K562 (cell line): ENCODE results near the gene ZFYVE28. TPM values are rescaled to one million over a fixed set of nuclear protein-coding genes. Genes with fewer than 3 reads are reported as not detected.
A peak's percentile ranks its signal among the peaks of the same experiment; 100 is the strongest.

Source experiments
- ATF1 ChIP-seq, 2 experiments: fragments of 450-650 bp in 1 of 2; IDR thresholded peaks; 2 replicates each; pipeline ENCODE4 v1.6.1; 2016; ENCODE audit warnings: missing compliant biosample characterization in 1 of 2, missing genetic modification characterization in 1 of 2
- EGR1 ChIP-seq: fragments of 450-650 bp; conservative IDR thresholded peaks from 2 replicates; pipeline ENCODE4 v1.6.1; 2017; ENCODE audit warnings: mild to moderate bottlenecking
- ELF1 ChIP-seq: fragments of 200-800 bp; sonication (Bioruptor generic); IDR thresholded peaks from 2 replicates; pipeline ENCODE4 v1.6.1; 2016; ENCODE audit warnings: missing genetic modification characterization, missing compliant biosample characterization
- ESRRA ChIP-seq: fragments of 450-650 bp; IDR thresholded peaks from 2 replicates; pipeline ENCODE4 v1.6.1; 2014; ENCODE audit warnings: low read depth, mild to moderate bottlenecking, moderate library complexity, borderline replicate concordance
- FOXA1 ChIP-seq: fragments of 450-650 bp; IDR thresholded peaks from 2 replicates; pipeline ENCODE4 v1.6.1; 2016; ENCODE audit warnings: mild to moderate bottlenecking, borderline replicate concordance
- FOXP1 ChIP-seq: sonication (generic); formaldehyde crosslinking; IDR thresholded peaks from 2 replicates; pipeline ENCODE4 v1.8.0; 2022; ENCODE audit warnings: mild to moderate bottlenecking, missing genetic modification reagents
- HDAC1 ChIP-seq, 2 experiments: fragments of 450-650 bp; IDR thresholded peaks; 2 replicates each; pipeline ENCODE4 v1.6.1; 2016 to 2017; ENCODE audit warnings: inconsistent platforms in 1 of 2, mild to moderate bottlenecking in 1 of 2, moderate library complexity in 1 of 2
- HDAC2 ChIP-seq: fragments of 450-650 bp; IDR thresholded peaks from 2 replicates; pipeline ENCODE4 v1.6.1; 2016; ENCODE audit warnings: mild to moderate bottlenecking
- HMBOX1 ChIP-seq: sonication (generic); IDR thresholded peaks from 2 replicates; pipeline ENCODE4 v1.6.1; 2016
- MIER1 ChIP-seq: fragments of 450-650 bp; IDR thresholded peaks from 2 replicates; pipeline ENCODE4 v1.6.1; 2016; ENCODE audit warnings: antibody characterized with exemption, mild to moderate bottlenecking, low read depth
- PCBP1 ChIP-seq: fragments of 200-400 bp; formaldehyde crosslinking; IDR thresholded peaks from 2 replicates; pipeline ENCODE4 v1.6.1; 2018; ENCODE audit warnings: mild to moderate bottlenecking, low read depth, low read length; ENCODE audit not compliant: poor library complexity, severe bottlenecking
- SMARCA4 ChIP-seq: fragments of 450-650 bp; IDR thresholded peaks from 2 replicates; pipeline ENCODE4 v1.6.1; 2016
- SMARCB1 ChIP-seq: IDR thresholded peaks from 2 replicates; pipeline ENCODE4 v1.6.1; 2011; ENCODE audit warnings: improper control_type of control experiment, low read depth; ENCODE audit not compliant: insufficient read length
- SREBF1 ChIP-seq: fragments of 150-350 bp; IDR thresholded peaks from 2 replicates; pipeline ENCODE4 v1.6.1; 2014; ENCODE audit warnings: antibody characterized with exemption, low read depth, low read length, borderline replicate concordance
- STAT5A ChIP-seq: IDR thresholded peaks from 2 replicates; pipeline ENCODE4 v1.6.1; 2012; ENCODE audit warnings: low read length, inconsistent platforms, borderline replicate concordance
- ZEB2 ChIP-seq: fragments of 450-650 bp; IDR thresholded peaks from 2 replicates; pipeline ENCODE4 v1.6.1; 2016
- ZKSCAN8 ChIP-seq: fragments of 200-800 bp; sonication (Bioruptor generic); IDR thresholded peaks from 2 replicates; pipeline ENCODE4 v1.6.1; 2016; ENCODE audit warnings: missing genetic modification characterization, missing compliant biosample characterization
- ZNF408 ChIP-seq: fragments of 250-450 bp; sonication (Bioruptor Pico); IDR thresholded peaks from 2 replicates; pipeline ENCODE4 v1.4.0; 2020; ENCODE audit warnings: low read depth, mild to moderate bottlenecking, moderate library complexity
- ZNF436 ChIP-seq: fragments of 250-450, 450-650 bp; sonication (Bioruptor Pico); formaldehyde crosslinking; IDR thresholded peaks from 2 replicates; pipeline ENCODE4 v1.7.0; 2020; ENCODE audit warnings: mild to moderate bottlenecking
- ZNF764 ChIP-seq: fragments of 250-450 bp; sonication (Bioruptor Pico); IDR thresholded peaks from 2 replicates; pipeline ENCODE4 v1.4.0; 2020; ENCODE audit warnings: low read depth, mild to moderate bottlenecking, moderate library complexity
- ZSCAN29 ChIP-seq: fragments of 450-650 bp; IDR thresholded peaks from 2 replicates; pipeline ENCODE4 v1.6.1; 2017
- polyA plus RNA-seq, 8 experiments: library from polyadenylated mRNA; depleted of rRNA in 4 of 8; stranded (reverse) in 5 of 8; unstranded in 3 of 8; fragments of >200 nt; fragmentation: Nextera tagmentation in 2 of 8; fragmentation: Illumina TruSeq in 1 of 8; extraction: Ambion mirVana in 2 of 8; extraction: Trizol in 1 of 8; gene quantifications; 2 replicates each; pipeline versions ENCODE4 v1.2.1 to v1.2.3, GENCODE V29; 2011 to 2014; ENCODE audit warnings: inconsistent platforms in 1 of 8, missing spikeins in 1 of 8
- total RNA-seq, 7 experiments: library from RNA; depleted of rRNA in 6 of 7; stranded (reverse); fragments of >200 nt in 6 of 7; fragmentation: Illumina TruSeq in 2 of 7; extraction: Trizol in 2 of 7; gene quantifications; 2 replicates each; pipeline versions ENCODE4 v1.2.1 to v1.2.3, GENCODE V29; 2011 to 2021; ENCODE audit warnings: low replicate concordance in 1 of 7
- TF ChIP-seq, protein P1 (sequence below): fragments of 450-650 bp; formaldehyde crosslinking; IDR thresholded peaks from 2 replicates; pipeline ENCODE4 v1.4.0; 2022; ENCODE audit warnings: mild to moderate bottlenecking, moderate library complexity
- TF ChIP-seq, protein P2 (sequence below): fragments of 450-650 bp; IDR thresholded peaks from 2 replicates; pipeline ENCODE4 v1.7.0; 2016; ENCODE audit warnings: borderline replicate concordance

Gene ZFYVE28
- total and polyA plus RNA-seq, 9 of the 15 experiments (the other 6 are each of a cell fraction or from before 2014, with no cell fraction given) = 1.3 to 24.8 (median 8.9) TPM

- TF ChIP-seq ZKSCAN8 (no peak), STAT5A (no peak), ZNF764 (CRISPR knock-in tag) (no peak), MIER1 (no peak), HMBOX1 (no peak), PCBP1 (peak; percentile 18), HDAC1 (IDR thresholded peaks at IDR 0.05) (peak in 1 of 2 experiments; percentile 95; a peak in 2 of 4 replicates), ATF1 (CRISPR knock-in tag; IDR thresholded peaks at IDR 0.05) (peak; percentile 86), ATF1 (tag; IDR thresholded peaks at IDR 0.05) (peak; percentile 92), SMARCA4 (no peak), ESRRA (peak; percentile 59), ELF1 (tag) (no peak), EGR1 (peak; percentile 68), ZNF408 (CRISPR knock-in tag) (no peak), SMARCB1 (no peak), FOXA1 (no peak), SREBF1 (0 out of 2 replicates have a peak, but pooled peaks have one; percentile 77), ZSCAN29 (no peak), ZEB2 (peak; percentile 51), HDAC2 (peak; percentile 24; the same call in 1 of the 2 replicates), ZNF436 (CRISPR knock-in tag) (no peak), FOXP1 (CRISPR knock-in tag) (peak; percentile 40; the same call in 1 of the 2 replicates)
- TF ChIP-seq, protein P1, sequence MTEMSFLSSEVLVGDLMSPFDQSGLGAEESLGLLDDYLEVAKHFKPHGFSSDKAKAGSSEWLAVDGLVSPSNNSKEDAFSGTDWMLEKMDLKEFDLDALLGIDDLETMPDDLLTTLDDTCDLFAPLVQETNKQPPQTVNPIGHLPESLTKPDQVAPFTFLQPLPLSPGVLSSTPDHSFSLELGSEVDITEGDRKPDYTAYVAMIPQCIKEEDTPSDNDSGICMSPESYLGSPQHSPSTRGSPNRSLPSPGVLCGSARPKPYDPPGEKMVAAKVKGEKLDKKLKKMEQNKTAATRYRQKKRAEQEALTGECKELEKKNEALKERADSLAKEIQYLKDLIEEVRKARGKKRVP = no peak
- TF ChIP-seq, protein P2, sequence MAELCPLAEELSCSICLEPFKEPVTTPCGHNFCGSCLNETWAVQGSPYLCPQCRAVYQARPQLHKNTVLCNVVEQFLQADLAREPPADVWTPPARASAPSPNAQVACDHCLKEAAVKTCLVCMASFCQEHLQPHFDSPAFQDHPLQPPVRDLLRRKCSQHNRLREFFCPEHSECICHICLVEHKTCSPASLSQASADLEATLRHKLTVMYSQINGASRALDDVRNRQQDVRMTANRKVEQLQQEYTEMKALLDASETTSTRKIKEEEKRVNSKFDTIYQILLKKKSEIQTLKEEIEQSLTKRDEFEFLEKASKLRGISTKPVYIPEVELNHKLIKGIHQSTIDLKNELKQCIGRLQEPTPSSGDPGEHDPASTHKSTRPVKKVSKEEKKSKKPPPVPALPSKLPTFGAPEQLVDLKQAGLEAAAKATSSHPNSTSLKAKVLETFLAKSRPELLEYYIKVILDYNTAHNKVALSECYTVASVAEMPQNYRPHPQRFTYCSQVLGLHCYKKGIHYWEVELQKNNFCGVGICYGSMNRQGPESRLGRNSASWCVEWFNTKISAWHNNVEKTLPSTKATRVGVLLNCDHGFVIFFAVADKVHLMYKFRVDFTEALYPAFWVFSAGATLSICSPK = no peak
Observed at GRCh38 chr4:2418650-2419571, 466 bp upstream of the ZFYVE28 start, which contains the start of gene CFAP99 (continued).
